Measurements from ENCODE around the gene SLC1A2. TPM values are rescaled to one million over a fixed set of nuclear protein-coding genes. Genes with fewer than 3 reads are reported as not detected.

The SLC1A2 gene
- total RNA-seq, 2 donors from 2014 or later, result 0.10 to 0.13 TPM

GRCh38 chr11:35305670-35306382 is 113.5 kb downstream of the SLC1A2 start:
- no peaks in the 10 kb centered on the region for H3K4me1 ChIP-seq
- no peak overlapping the region for H3K4me3 ChIP-seq
- H3K36me3 ChIP-seq, result no peaks in the 10 kb centered on the region
- no peaks in the 10 kb centered on the region for H3K27me3 ChIP-seq
- peak; percentile 48 for TF ChIP-seq CTCF (IDR thresholded peaks at IDR 0.05)
- intact Hi-C loops (cut with DNase I), result loop anchor here (5.0 to 10.0 kb wide), 2 partner anchors 311 to 379 kb away; no protein-coding TSS in a partner anchor
- peak; percentile 45 for DNase-seq
- H3K27ac ChIP-seq, result no peak overlapping the region
- no peak overlapping the region for H3K9ac ChIP-seq (ENCODE audit: low read depth in 2 of 2, low read length in 2 of 2)
- no peaks in the 10 kb centered on the region for H3K9me3 ChIP-seq

- Histone ChIP-seq H3K27ac (no peak overlapping the region), H3K27me3 (no peaks in the 10 kb centered on the region), H3K4me1 (no peaks in the 10 kb centered on the region), H3K9me3 (no peaks in the 10 kb centered on the region), H3K4me3 (no peak overlapping the region), H3K9ac (ENCODE audit: low read depth in 2 of 2, low read length in 2 of 2) (no peak overlapping the region), H3K36me3 (no peaks in the 10 kb centered on the region)
- DNase-seq, result no peak
- intact Hi-C loops (cut with DNase I), result loop anchor here (5.0 to 10.0 kb wide), 2 partner anchors 310 to 378 kb away; no protein-coding TSS in a partner anchor
- no peak for TF ChIP-seq CTCF (IDR thresholded peaks at IDR 0.05)
Observed at GRCh38 chr11:35304900-35305460, 114.4 kb downstream of the SLC1A2 start.

- Histone ChIP-seq H3K9ac (ENCODE audit: low read depth in 2 of 2, low read length in 2 of 2) (no peak overlapping the region), H3K9me3 (no peaks in the 10 kb centered on the region), H3K4me1 (no peaks in the 10 kb centered on the region), H3K4me3 (no peak overlapping the region), H3K27ac (peak overlapping the region; percentile 25), H3K36me3 (no peaks in the 10 kb centered on the region), H3K27me3 (no peaks in the 10 kb centered on the region)
- no peak for TF ChIP-seq CTCF (IDR thresholded peaks at IDR 0.05)
- intact Hi-C loops (cut with DNase I), result loop anchor here (10.0 kb wide), 1 partner anchor 310 kb away; no protein-coding TSS in a partner anchor
- DNase-seq, result no peak
Observed at GRCh38 chr11:35304386-35304775, 115.0 kb downstream of the SLC1A2 start.

- H3K4me3 ChIP-seq, result no peak overlapping the region
- peak; percentile 54 for DNase-seq
- no peak for TF ChIP-seq CTCF (IDR thresholded peaks at IDR 0.05)
- H3K27me3 ChIP-seq, result no peaks in the 10 kb centered on the region
- no peaks in the 10 kb centered on the region for H3K36me3 ChIP-seq
- peak overlapping the region; percentile 25 for H3K27ac ChIP-seq
- H3K9me3 ChIP-seq, result no peaks in the 10 kb centered on the region
- no peak overlapping the region for H3K9ac ChIP-seq (ENCODE audit: low read depth in 2 of 2, low read length in 2 of 2)
- intact Hi-C loops (cut with DNase I), result loop anchor here (10.0 kb wide), 1 partner anchor 309 kb away; no protein-coding TSS in a partner anchor
- no peaks in the 10 kb centered on the region for H3K4me1 ChIP-seq
Observed at GRCh38 chr11:35303596-35304385, 115.6 kb downstream of the SLC1A2 start.

- Histone ChIP-seq H3K27ac (no peak overlapping the region), H3K4me1 (no peaks in the 10 kb centered on the region), H3K9me3 (no peaks in the 10 kb centered on the region), H3K36me3 (no peaks in the 10 kb centered on the region), H3K9ac (ENCODE audit: low read depth in 2 of 2, low read length in 2 of 2) (no peak overlapping the region), H3K4me3 (no peak overlapping the region), H3K27me3 (no peaks in the 10 kb centered on the region)
- TF ChIP-seq CTCF (IDR thresholded peaks at IDR 0.05), result no peak
- intact Hi-C loops (cut with DNase I), result loop anchor here (10.0 kb wide), 1 partner anchor 308 kb away; no protein-coding TSS in a partner anchor
- no peak for DNase-seq
Observed at GRCh38 chr11:35302398-35302797, 117.0 kb downstream of the SLC1A2 start.
